CD4-positive, alpha-beta T cell treated with Interleukin-2 at 100 ng/mL for 4 hours (primary cell): ENCODE data around the gene VCP.

ENCODE experiments used
- DNase-seq: peaks from one replicate; pipeline ENCODE4 v3.0.0-alpha.2; 2020; ENCODE audit warnings: low spot score

Gene VCP

GRCh38 chr9:35014517-35014916 is 57.9 kb downstream of the VCP start:
- DNase-seq: no peak

- DNase-seq: no peak
Measured at GRCh38 chr9:35010351-35010958, 62.0 kb downstream of the VCP start.
